Sciatic nerve (tissue), 2 donors: ENCODE results near the gene FGD1. TPM values are rescaled to one million over a fixed set of nuclear protein-coding genes. Genes with fewer than 3 reads are reported as not detected.
A peak's percentile ranks its signal among the peaks of the same experiment; 100 is the strongest.

Experiments used
- ATAC-seq: fragments of 200-7000 bp; cut with Tn5 transposase; one replicate; pipeline ENCODE4 v1.9.1; 2020; ENCODE audit warnings: mild to moderate bottlenecking, moderate library complexity
- DNase-seq: peaks from one replicate; pipeline ENCODE4 v3.0.0-alpha.2; 2020; ENCODE audit warnings: low spot score
- intact Hi-C: fragments of 100-400 bp; cut with DNase I; formaldehyde crosslinking; loops from one replicate; pipeline ENCODE4 v1.14.2; 2022
- total RNA-seq: library from RNA; stranded (reverse); fragmentation: NEBNext Ultra II Directional; extraction: Animal tissue kit (Norgen Biotek cat#: 25700); gene quantifications from one replicate; pipeline ENCODE4 v1.2.1, GENCODE V29; 2021
- donor health status: DM: no; HTN: no; CAD: no.
- donor health status: DM: no; HTN: no; CAD: no.

Gene FGD1
- total RNA-seq, 1 donor from 2014 or later, result 7.3 TPM

DNA sequence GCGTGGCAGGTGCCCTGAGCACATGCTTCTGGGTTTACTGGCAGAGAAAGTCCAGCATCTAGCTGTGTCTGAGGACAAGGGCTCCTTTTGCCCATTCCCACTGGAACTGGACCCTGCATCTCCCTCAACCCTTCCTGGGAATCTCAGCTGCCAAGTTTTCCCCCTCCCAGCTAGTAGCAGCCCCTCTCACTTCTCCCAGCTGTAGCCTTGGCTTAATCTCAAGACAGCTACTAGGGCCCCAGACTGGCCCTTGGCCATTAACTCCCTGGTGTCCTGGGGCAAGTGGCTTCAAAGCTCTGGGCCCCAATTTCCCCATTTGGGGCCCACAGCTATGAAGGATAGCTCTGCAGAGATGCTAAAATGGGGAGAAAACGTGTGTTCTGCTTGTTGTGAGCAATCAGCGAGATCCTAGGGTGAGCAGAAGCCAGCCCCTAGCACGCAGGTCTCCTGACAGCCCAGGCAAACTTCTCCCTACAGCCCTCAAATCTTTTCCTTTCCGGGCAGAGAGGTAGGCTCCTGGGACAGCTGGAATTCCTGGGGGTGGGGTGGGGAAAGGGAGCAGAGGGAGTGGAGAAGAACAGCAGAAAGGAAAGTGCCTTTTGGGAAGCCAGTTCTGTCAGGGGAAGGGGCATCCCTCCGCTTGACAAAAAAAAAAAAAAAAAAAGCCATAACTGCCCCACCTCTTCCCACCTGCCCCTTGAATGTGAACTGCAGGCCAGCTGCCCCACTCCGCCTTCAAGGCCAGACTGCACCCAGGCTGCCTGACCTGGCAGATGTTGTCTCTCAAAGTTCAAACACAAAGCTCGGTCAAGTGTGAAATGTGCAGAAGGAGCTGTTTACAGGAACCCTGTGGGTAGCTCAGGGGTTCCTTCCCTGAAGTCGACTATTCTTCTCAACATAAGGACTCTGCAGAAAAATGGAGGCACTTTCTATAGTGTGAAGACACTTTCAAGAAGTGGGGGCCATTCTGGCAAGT is 16.6 kb downstream of the FGD1 start:
- intact Hi-C loops, result no loop called here
- DNase-seq (no peak), ATAC-seq (no peak)

DNA sequence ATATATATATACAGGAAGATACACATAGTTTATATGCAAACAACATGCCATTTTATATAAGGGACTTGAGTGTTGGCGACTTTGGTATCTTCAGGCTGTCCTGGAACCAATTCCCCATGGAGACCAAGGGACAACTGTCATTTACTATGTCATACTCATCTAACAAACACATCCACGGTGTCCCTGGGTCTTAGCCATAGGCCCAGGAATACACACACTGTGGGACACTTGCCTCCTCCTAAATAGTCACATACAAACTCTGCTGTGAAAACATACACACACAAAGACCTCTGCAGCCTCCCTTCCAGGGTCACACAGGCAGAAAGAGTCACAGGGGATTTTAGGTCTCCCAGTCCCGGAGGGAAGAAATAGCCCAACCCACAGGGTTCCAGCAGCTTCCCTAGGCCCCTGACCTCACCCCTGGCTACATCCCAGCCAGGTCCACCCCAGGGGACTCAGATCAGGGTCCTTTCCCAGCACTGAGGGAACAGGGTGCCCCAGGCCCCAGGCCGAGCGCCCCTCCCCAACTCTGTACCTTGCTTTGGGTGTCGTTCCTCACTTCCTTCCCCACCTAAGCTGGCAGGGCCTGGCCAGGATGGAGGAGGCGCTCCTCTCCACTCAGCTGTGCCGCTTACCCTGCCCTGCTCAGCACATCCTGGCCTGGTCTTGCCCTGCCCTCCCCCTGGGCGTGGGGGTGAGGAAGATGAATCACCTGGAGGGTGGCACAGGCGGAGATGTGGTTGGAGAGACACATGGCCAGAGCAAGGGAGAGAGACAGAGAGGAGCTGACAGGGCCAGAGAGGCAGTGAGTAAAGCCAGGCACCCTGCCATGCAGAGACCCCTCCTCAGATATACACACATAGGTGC is 21.8 kb downstream of the FGD1 start:
- DNase-seq, result no peak
- intact Hi-C loops, result no loop called here
- no peak for ATAC-seq

DNA sequence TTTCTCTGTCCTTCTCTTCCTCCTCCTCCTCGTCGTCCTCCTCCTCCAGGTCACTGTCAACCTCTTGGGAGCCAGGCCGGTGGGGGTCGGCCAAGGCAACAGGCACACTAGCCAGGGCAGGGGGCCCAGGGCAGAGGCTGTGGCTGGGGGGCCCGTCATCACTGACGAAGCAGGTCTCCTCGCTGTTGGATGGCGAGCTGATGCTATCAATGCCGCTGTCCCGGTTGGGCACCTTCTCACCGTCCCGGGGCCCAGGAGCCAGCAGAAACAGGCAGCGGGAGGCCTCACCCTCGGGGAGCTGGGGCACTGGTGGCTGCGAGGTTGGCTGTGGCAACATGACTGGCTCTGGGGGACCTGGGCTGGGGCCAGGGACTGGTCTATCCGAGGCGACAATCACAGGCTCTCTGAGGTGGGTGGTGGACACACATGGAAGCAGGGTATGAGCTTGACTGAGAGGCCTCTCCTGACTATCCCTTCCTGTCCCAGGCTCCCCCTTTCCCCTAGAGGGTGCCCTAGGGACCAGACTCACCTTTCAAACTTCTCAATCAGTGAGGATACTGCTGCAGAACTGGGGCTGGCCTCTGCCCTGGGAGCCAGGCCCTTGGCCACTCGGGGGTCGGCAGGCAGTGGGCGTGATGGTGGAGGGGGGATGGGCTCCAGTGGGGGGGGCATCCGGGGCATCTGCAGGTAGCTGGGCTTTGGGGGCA is 25.8 kb downstream of the FGD1 start:
- intact Hi-C loops, result no loop called here
- no peak for ATAC-seq
- no peak for DNase-seq

DNA sequence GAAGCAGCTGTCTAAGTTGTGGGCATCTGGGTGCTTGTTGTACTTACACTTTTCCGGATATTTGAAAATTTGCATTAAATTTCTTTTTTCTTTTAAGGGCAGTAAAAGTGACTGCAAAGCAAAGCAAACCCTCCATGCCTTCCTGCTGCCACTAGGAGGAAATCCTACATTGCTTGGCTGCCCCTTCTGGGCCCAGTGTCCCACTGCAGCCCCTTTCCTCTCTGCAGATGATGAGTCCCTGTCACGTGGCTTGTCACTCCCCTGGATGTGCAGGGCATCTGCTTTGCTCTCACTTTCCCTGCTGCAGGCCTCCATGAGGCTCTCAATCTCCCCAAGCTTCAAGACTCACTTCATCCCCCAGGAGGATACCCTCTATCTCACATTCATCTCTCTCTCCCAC is 43.1 kb downstream of the FGD1 start:
- no peak for DNase-seq
- no peak for ATAC-seq
- intact Hi-C loops, result no loop called here

DNA sequence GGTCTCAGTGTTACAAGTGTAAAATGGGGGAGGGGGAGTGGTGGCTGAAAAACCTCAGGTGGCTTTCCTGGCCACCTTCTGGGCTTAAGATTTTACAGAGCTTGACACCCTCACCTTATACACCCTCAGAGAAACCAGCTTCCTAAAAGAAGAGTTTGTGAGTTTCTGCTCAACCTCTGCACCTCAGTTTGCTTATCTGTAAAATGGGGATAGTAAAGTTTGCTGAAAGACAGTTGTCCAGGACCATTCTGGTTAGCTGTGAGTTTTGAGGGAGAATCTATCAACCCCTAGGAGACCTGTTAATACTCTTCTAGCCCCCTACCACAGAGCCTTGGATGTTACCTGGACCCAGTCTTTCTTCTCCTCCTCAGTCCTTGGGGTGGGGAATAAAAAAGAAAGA is 46.1 kb downstream of the FGD1 start:
- ATAC-seq (no peak), DNase-seq (no peak)
- intact Hi-C loops, result no loop called here

DNA sequence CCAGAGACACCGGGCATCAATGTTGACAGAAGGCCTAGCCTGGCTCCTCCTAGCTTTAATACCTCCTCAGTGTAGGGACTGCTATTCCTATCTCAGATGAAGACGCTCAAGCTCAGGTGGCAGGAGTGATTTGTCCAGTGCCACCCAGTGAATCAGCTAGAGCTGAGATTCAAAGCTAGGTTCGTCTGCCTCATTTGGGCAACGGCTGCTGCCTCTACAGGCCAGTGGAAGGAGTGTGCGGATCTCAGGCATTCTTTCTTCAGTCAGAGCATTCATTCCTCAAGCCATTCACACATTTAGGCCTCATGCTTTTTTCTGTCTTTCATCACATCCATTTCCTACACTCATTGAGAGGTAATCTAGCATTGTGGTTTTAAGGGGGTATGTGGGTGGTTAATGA is 48.6 kb downstream of the FGD1 start:
- ATAC-seq (no peak), DNase-seq (no peak)
- intact Hi-C loops, result no loop called here

DNA sequence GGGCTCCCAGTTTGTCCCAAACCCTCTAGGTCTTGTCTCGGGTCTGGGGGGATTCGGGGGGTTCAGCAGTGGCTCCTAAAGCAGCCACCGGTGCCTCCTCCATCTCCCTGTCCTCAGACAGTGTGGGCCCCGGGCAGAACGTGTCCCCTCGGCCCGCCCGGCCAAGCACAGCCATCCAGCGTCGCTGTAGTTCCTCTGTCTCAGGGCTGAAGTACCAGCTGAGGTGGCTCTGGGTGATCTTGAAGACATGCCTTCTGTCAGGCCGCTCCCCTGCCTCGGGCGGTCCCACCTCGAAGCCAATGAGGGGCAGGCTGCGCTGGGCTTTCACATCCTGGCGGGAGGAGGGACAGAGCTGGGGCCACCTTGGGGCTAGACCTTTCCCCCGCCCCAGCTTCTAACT is 50.0 kb downstream of the FGD1 start:
- ATAC-seq, result peak; percentile 9
- intact Hi-C loops, result no loop called here
- no peak for DNase-seq

DNA sequence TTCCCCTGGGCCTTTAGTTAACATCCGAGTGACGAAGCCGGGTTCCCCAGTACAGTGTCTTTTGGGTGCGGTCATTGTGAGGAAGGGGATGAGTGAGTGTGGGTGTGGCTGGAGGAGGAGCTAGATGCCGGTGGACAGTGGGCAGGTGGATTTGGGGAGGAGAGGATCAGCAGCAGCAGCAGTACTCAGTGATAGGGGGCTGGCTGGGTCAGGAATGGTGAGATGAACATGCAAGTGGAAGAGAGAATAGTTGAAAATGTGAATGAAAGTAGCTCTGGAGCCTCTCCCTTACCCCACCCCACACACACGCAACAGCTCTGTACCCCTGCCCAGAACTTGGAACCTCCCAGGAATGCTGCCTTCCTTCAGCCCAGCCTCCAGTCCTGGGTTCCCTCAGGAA is 51.3 kb downstream of the FGD1 start:
- DNase-seq, result no peak
- no peak for ATAC-seq
- intact Hi-C loops, result no loop called here

DNA sequence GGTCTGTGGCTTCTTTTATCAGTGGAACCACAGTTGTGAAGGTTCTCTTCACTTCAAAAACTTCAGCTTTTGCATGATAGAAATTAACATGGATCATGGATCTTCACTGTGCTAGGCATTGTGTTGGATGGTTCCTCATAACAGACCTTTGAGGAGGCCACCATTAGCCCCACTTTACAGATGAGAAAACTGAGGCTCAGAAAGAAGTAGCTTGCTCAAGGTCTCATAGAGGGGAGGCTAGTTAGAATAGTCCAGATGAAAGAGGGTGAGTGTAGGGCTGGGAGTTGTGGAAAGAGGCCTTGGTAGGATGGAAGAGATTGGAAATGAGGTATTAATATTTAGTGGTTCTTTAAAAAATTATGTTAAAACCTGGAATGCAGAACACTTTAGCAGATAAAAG is 53.2 kb downstream of the FGD1 start:
- intact Hi-C loops, result no loop called here
- DNase-seq, result no peak
- ATAC-seq, result no peak

DNA sequence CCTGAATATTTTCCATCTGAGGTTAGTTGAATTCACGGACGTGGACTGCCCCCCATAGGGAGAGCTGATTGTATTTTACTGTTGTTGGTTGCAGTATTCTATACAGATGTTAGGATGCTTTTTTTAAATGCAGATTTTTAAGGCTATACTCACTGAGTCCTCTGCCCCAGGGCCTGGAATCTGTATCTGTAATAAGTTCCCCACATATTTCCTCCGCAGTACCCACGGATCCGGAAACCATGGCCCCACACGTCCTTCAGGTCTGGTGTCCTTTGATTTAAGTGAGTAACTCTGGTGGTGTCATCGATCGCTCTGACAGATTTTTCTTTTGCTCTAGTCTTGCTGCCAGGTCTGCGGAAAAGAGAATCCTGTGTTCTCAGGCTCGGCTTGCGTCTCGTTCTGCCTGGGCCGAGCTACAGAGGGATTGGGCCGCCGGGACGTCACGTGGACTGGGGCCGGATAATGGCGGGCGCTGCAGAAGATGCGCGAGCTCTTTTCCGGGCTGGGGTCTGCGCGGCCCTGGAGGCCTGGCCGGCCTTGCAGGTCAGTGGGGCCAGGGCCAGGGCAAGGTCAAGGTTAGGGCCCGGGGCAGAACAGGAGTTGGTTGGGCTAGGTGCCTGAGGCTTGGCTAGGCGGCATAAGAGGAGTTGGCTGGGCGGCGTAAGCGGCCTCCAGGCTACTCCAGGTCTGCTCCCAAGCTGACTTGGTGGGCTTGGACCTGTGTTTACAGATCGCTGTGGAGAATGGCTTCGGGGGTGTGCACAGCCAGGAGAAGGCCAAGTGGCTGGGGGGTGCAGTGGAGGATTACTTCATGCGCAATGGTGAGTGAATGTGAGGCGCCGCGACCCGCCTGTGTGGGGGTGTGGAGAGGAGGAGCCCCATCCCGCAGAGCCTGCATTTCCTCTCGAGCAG is 55.8 kb downstream of the FGD1 start, which contains the start of gene TSR2:
Gene TSR2 (plus strand): TSS at position 445 of the 912 bp plus-strand sequence. CDS start 18 bp downstream, at position 463.
- ATAC-seq (peak; percentile 99), DNase-seq (peak; percentile 83)
- intact Hi-C loops, result no loop called here

DNA sequence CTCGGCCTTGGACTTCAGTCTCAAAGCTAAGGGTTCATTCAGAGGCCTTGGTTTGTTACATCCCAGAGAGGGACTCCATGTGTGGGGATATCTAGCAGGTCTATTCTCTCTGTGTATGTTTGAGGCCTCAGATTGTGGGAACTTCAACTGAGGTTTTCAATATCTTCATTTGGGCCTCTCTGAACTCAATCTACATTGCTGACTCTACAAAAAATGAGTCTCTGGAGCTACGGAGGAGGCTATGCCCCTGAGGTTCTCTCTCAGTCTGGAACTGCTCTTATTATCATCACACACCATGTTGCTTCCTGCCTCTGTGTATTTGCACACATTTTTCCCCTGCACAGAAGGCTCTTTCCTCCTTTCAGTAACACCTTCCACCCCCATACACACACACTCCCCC is 60.9 kb downstream of the FGD1 start:
- ATAC-seq (no peak), DNase-seq (no peak)
- intact Hi-C loops, result no loop called here

DNA sequence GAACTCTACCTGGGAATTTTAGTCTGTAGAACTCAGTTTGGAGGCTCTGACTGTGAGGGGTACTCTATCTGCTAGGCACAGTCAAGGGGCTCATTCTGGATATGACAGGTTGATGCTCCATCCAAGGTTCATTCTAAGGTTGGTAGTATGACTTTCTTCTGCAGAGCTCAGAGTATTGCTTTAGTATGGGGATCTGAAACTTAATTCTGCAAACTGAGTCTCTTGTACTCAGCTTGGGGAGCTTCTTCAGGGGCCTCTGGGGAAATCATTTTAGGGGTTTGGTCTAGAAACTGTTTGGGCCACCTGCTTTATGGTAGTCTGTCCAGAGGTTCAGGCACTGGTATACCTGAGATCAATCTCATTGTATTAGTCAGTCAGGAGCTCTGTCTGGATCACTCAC is 65.5 kb downstream of the FGD1 start:
- no peak for ATAC-seq
- intact Hi-C loops, result no loop called here
- DNase-seq, result no peak

DNA sequence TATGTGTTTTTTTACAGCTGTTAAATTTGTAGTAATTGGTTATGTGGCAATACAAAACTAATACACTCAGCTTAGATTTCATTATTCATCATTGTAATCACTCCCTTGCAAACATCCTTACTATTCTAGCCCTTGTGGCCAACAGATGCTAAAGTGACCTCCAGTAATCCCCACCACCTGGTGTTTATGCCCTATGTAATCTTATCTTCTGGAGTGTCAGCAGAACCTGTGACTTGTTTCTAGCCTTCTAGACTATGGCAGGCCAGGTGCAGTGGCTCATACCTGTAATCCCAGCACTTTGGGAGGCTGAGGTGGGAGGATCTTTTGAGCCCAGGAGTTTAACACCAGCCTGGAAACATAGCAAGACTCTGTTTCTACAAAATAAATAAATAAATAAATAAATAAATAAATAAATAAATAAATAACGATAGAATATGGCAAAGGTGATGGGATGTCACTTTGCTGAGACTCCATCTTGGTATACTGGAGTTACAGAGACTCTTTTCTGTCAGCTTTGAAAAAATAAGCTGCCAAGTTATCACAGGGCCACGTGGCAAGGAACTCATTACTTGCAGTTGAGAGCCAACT is 68.1 kb downstream of the FGD1 start:
- DNase-seq, result no peak
- no peak for ATAC-seq
- intact Hi-C loops, result no loop called here

DNA sequence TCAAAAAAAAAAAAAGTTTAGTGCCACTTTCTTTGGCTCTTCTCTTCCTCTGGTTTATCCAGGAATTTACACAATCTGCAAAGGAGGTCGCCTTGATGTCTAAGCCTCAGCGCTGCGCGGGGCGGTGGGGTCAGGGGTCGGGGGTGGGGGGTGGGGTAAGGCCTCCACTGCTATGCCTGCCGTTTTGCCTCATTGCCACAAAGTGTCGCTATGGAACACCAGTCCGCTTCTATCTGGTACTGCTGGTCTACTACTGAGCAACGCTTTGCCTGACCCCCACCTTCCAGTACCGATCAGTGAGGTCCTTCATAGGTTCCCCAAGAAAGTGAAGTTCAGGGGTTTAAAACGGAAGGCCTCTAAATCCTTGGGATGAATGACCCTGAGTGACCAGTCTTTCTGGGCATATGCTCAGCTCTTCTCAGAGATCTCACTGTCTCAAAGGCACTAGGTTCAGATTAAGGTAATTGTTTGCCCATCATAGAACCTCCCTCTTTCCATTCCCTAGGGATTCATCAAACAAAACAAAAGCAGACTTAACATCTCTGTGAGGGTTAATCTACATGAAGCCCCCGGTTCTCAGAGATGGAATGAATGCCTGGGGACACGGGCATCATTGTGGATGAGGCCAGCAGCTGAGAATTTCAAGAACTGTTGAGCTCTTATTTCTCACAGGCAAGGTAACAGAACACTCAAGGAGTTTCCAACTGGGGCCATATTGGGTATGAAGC is 72.7 kb downstream of the FGD1 start:
- intact Hi-C loops, result no loop called here
- ATAC-seq (no peak), DNase-seq (no peak)

DNA sequence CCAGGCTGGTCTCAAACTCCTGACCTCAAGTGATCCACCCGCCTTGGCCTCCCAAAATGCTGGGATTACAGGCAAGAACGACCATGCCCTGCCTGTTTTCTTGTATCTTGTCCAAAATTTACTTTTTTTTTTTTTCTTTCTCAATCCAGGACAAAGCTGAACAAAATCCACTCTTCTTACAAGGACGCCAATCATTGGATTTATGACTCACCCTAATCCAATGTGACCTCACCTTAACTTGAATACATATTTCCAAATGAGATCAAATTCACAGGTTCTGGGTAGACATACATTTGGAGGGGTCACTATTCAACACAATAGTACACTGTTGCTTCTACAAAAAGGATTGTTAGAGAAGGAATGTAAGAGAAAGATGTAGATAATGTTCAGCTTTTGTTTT is 73.9 kb downstream of the FGD1 start:
- DNase-seq (no peak), ATAC-seq (no peak)
- intact Hi-C loops, result no loop called here

DNA sequence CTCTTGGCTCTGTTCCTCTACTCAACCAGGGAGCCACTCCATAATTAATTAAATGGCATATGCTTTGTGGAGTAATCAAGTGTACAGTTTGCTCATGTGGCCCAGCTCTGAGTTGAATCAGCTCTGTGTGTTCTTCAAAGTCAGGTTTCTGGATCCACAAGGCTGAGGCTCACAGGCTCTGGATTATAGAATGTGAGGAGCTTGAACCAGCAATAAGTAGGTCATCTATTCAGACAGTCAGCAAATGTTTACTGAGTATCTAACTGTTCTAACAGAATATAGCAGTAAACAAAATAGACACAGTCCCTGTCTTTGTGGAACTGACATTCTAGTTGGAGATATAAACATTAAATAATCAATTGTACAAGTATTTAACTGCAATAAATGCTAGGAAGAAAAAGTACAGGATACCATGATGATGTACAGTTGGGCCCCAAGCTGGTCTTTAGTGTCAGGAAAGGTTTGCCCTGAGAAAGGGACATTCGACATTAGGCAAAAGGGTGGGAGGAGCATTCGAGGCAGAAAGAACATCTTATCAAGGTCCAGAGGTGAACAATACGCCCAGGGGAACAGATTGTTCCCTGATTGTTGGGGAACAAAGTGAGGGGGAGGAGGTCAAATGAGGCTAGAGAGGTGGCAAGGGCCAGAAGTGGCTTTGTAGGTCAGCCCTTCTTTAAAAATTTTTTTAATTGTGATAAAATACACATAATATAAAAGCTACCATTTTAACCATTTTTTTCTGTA is 76.3 kb downstream of the FGD1 start:
- DNase-seq (no peak), ATAC-seq (no peak)
- intact Hi-C loops, result no loop called here

DNA sequence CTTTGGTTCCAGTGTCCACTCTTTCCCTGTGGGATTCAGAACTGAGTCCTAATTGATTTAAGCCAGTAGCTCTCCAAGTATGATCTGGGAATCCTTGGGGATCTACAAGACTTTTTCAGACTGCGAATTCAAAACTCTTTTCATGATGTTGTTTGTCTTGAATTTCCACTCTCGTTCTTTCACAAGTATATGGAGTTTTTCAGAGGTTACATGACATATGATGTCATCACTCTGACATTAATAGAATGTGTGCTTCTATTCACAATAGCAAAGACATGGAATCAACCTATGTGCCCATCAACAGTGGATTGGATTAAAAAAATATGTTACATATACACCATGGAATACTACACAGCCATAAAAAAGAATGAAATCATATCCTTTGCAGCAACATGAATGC is 79.1 kb downstream of the FGD1 start:
- intact Hi-C loops, result no loop called here
- ATAC-seq, result no peak
- no peak for DNase-seq
